C4-2B (cell line): ENCODE data around the gene NOP53.
"Not testable (repeated sequence)": the region's sequence is repeated elsewhere in the genome, so short reads cannot be mapped to it uniquely, and the experiment has no call there.

ENCODE experiments used
- H3K27ac ChIP-seq: fragments of 450-650 bp; 2 replicates; pipeline ENCODE4 v1.5.1; 2017
- CTCF ChIP-seq: fragments of 450-650 bp; conservative IDR thresholded peaks from 2 replicates; pipeline ENCODE4 v1.5.1; 2017; ENCODE audit warnings: mild to moderate bottlenecking
- ZFX ChIP-seq: fragments of 450-650 bp; IDR thresholded peaks from 2 replicates; pipeline ENCODE4 v1.6.1; 2017

Gene NOP53

GRCh38 chr19:47725759-47726401, 19.5 kb upstream of the NOP53 start:
- H3K27ac ChIP-seq = no peak overlapping the region
- no peak for TF ChIP-seq CTCF
- TF ChIP-seq ZFX = no peak

- no peak overlapping the region for H3K27ac ChIP-seq
- TF ChIP-seq CTCF (no peak), ZFX (no peak)
Observed at GRCh38 chr19:47726467-47726866, 18.9 kb upstream of the NOP53 start.

GRCh38 chr19:47728295-47728694, 17.1 kb upstream of the NOP53 start:
- not testable (repeated sequence) for H3K27ac ChIP-seq

GRCh38 chr19:47729468-47729798, 15.9 kb upstream of the NOP53 start:
- no peak overlapping the region for H3K27ac ChIP-seq
- TF ChIP-seq ZFX (no peak), CTCF (no peak)

GRCh38 chr19:47729799-47730520, 15.4 kb upstream of the NOP53 start:
- TF ChIP-seq CTCF = no peak
- no peak for TF ChIP-seq ZFX
- no peak overlapping the region for H3K27ac ChIP-seq

- no peak for TF ChIP-seq CTCF
- TF ChIP-seq ZFX = no peak
- H3K27ac ChIP-seq = no peak overlapping the region
Observed at GRCh38 chr19:47730521-47730889, 14.8 kb upstream of the NOP53 start.

- H3K27ac ChIP-seq = no peak overlapping the region
- no peak for TF ChIP-seq CTCF
- no peak for TF ChIP-seq ZFX
Observed at GRCh38 chr19:47730910-47731309, 14.4 kb upstream of the NOP53 start.

- no peak for TF ChIP-seq ZFX
- no peak for TF ChIP-seq CTCF
- no peak overlapping the region for H3K27ac ChIP-seq
Observed at GRCh38 chr19:47735131-47735530, 10.2 kb upstream of the NOP53 start.
